HCT116 (cell line): Measurements from ENCODE around the gene CD7. TPM values are rescaled to one million over a fixed set of nuclear protein-coding genes. Genes with fewer than 3 reads are reported as not detected.

Source experiments
- ATAC-seq: fragments of 200-7000 bp; cut with Tn5 transposase; 2 replicates; pipeline ENCODE4 v1.9.1; 2020; ENCODE audit warnings: mild to moderate bottlenecking, moderate library complexity
- BruUV-seq: library from RNA; stranded (reverse); fragments of 400-500 nt; replicated peaks from 2 replicates; lab custom pipeline; 2021; lab: Mats Ljungman, UMichigan
- CTCF ChIA-PET: fragments of 300-600 bp; sonication (Branson Sonifier 250); formaldehyde crosslinking; loops from one replicate; lab custom pipeline; 2021; ENCODE audit warnings: antibody characterized with exemption; lab: Charles Lee
- POLR2A ChIA-PET: fragments of 300-600, 350-600 bp; sonication (Branson Sonifier 250); formaldehyde crosslinking; loops from one replicate; lab custom pipeline; 2021; ENCODE audit warnings: antibody characterized with exemption; lab: Charles Lee
- RAD21 ChIA-PET, 2 experiments: fragments of 300-600 bp; sonication (Branson Sonifier 250); formaldehyde crosslinking; loops; one replicate each; lab custom pipeline; 2023; ENCODE audit warnings: low total read pairs in 2 of 2; ENCODE audit not compliant: uncharacterized antibody in 2 of 2, unreplicated experiment in 2 of 2, low non-redundant PET in 1 of 2; lab: Charles Lee
- DNase-seq: peaks from one replicate; pipeline ENCODE4 v3.0.0-alpha.2; 2010; ENCODE audit warnings: low read depth, low spot score
- H2AFZ ChIP-seq: fragments of 200-600 bp; shearing (Covaris generic), sonication (generic); 2 replicates; pipeline ENCODE4 v1.6.1; 2017; ENCODE audit warnings: low read depth, mixed run types, mixed read lengths, antibody characterized with exemption, low read length; ENCODE audit not compliant: poor library complexity, severe bottlenecking
- H3K27ac ChIP-seq: 2 replicates; pipeline ENCODE4 v1.5.1; 2012; ENCODE audit warnings: low read depth, low read length
- H3K27me3 ChIP-seq: fragments of 200-600 bp; sonication (generic); 2 replicates; pipeline ENCODE4 v1.6.1; 2016; ENCODE audit warnings: mixed run types, low read length, mixed read lengths; ENCODE audit not compliant: insufficient read depth
- H3K36me3 ChIP-seq, 2 experiments: fragments of 200-500 bp in 1 of 2; fragments of 200-600 bp in 1 of 2; sonication (Bioruptor generic) in 1 of 2; sonication (generic) in 1 of 2; 2 replicates each; pipeline versions ENCODE4 v1.5.1 to v1.6.1; 2014 to 2016; ENCODE audit warnings: low read length in 2 of 2, inconsistent platforms in 1 of 2, mixed read lengths in 1 of 2, mixed run types in 1 of 2; ENCODE audit not compliant: insufficient read depth in 2 of 2, control insufficient read depth in 1 of 2
- H3K4me1 ChIP-seq, 2 experiments: fragments of 200-600 bp in 1 of 2; sonication (generic) in 1 of 2; 2 replicates each; pipeline versions ENCODE4 v1.5.1 to v1.6.1; 2012 to 2017; ENCODE audit warnings: low read length in 2 of 2, inconsistent platforms in 1 of 2, mild to moderate bottlenecking in 1 of 2, mixed read lengths in 1 of 2, mixed run types in 1 of 2, moderate library complexity in 1 of 2; ENCODE audit not compliant: insufficient read depth in 2 of 2, control insufficient read depth in 1 of 2
- H3K4me2 ChIP-seq: fragments of 200-600 bp; sonication (generic); 2 replicates; pipeline ENCODE4 v1.6.1; 2017; ENCODE audit warnings: mixed run types, low read length, mixed read lengths
- H3K4me3 ChIP-seq, 2 experiments: fragments of 200-600 bp in 1 of 2; sonication (generic) in 1 of 2; replicated peaks in 1 of 2; 2 replicates each; pipeline ENCODE4 v1.5.1; 2011 to 2016; ENCODE audit warnings: low read length in 2 of 2, control low read depth in 1 of 2, low read depth in 1 of 2, mild to moderate bottlenecking in 1 of 2, mixed read lengths in 1 of 2, mixed run types in 1 of 2
- H3K79me2 ChIP-seq: fragments of 200-600 bp; sonication (generic); 2 replicates; pipeline ENCODE4 v1.6.1; 2017; ENCODE audit warnings: mild to moderate bottlenecking, mixed run types, low read length, moderate library complexity, mixed read lengths; ENCODE audit not compliant: insufficient read depth
- H3K9ac ChIP-seq: fragments of 200-600 bp; sonication (generic); 2 replicates; pipeline ENCODE4 v1.6.1; 2016; ENCODE audit warnings: low read length, mixed read lengths
- H3K9me2 ChIP-seq: fragments of 200-600 bp; sonication (generic), shearing (Covaris generic); 2 replicates; pipeline ENCODE4 v1.6.1; 2017; ENCODE audit warnings: mixed run types, mild to moderate bottlenecking, moderate library complexity; ENCODE audit not compliant: insufficient read depth
- H3K9me3 ChIP-seq, 2 experiments: fragments of 200-500 bp in 1 of 2; fragments of 200-600 bp in 1 of 2; sonication (Bioruptor generic) in 1 of 2; sonication (generic) in 1 of 2; 2 replicates each; pipeline ENCODE4 v1.6.1; 2014 to 2017; ENCODE audit warnings: low read length in 2 of 2, mixed read lengths in 2 of 2, inconsistent platforms in 1 of 2, low read depth in 1 of 2, mild to moderate bottlenecking in 1 of 2, mixed run types in 1 of 2, moderate library complexity in 1 of 2; ENCODE audit not compliant: control insufficient read depth in 1 of 2, insufficient read depth in 1 of 2
- H4K20me1 ChIP-seq: fragments of 200-600 bp; sonication (generic), shearing (Covaris generic); 2 replicates; pipeline ENCODE4 v1.6.1; 2017; ENCODE audit warnings: mixed run types, mild to moderate bottlenecking, moderate library complexity; ENCODE audit not compliant: insufficient read depth
- CEBPB ChIP-seq: IDR thresholded peaks from 2 replicates; pipeline ENCODE4 v1.6.1; 2012; ENCODE audit warnings: low read depth
- EGR1 ChIP-seq: IDR thresholded peaks from 2 replicates; pipeline ENCODE4 v1.6.1; 2012; ENCODE audit warnings: low read depth
- ELF1 ChIP-seq: IDR thresholded peaks from 2 replicates; pipeline ENCODE4 v1.6.1; 2012; ENCODE audit warnings: low read depth, borderline replicate concordance
- EZH2 ChIP-seq: fragments of 200-600 bp; sonication (generic); IDR thresholded peaks from 2 replicates; pipeline ENCODE4 v1.6.1; 2017; ENCODE audit warnings: antibody characterized with exemption, mixed run types
- EZH2phosphoT487 ChIP-seq: fragments of 200-600 bp; IDR thresholded peaks from 2 replicates; pipeline ENCODE4 v1.6.1; 2018; ENCODE audit warnings: antibody characterized with exemption, borderline replicate concordance
- FOSL1 ChIP-seq: IDR thresholded peaks from 2 replicates; pipeline ENCODE4 v1.6.1; 2012; ENCODE audit warnings: low read depth
- JUND ChIP-seq: IDR thresholded peaks from 2 replicates; pipeline ENCODE4 v1.6.1; 2012
- POLR2A ChIP-seq: IDR thresholded peaks from 2 replicates; pipeline ENCODE4 v1.7.0; 2011; ENCODE audit warnings: borderline replicate concordance; ENCODE audit not compliant: insufficient read depth, insufficient read length; ENCODE audit errors: extremely low read depth
- POLR2AphosphoS5 ChIP-seq: IDR thresholded peaks from 2 replicates; pipeline ENCODE4 v1.6.1; 2011; ENCODE audit warnings: mild to moderate bottlenecking, low read depth, low read length, moderate library complexity
- SIN3A ChIP-seq: IDR thresholded peaks from 2 replicates; pipeline ENCODE4 v1.6.1; 2012; ENCODE audit warnings: low read depth
- SP1 ChIP-seq: IDR thresholded peaks from 2 replicates; pipeline ENCODE4 v1.6.1; 2012; ENCODE audit warnings: low read depth
- SRF ChIP-seq: IDR thresholded peaks from 2 replicates; pipeline ENCODE4 v1.6.1; 2012; ENCODE audit warnings: low read depth
- TCF7L2 ChIP-seq: IDR thresholded peaks from 2 replicates; pipeline ENCODE4 v1.7.0; 2011; ENCODE audit warnings: borderline replicate concordance, inconsistent platforms; ENCODE audit not compliant: insufficient read depth, insufficient read length; ENCODE audit errors: extremely low read depth
- ZFX ChIP-seq: fragments of 450-650 bp; IDR thresholded peaks from 2 replicates; pipeline ENCODE4 v1.6.1; 2017
- ZNF274 ChIP-seq: fragments of 200-500 bp; sonication (Bioruptor generic); IDR thresholded peaks from 2 replicates; pipeline ENCODE4 v1.6.1; 2014; ENCODE audit warnings: mild to moderate bottlenecking, low read depth, low read length, inconsistent platforms
- intact Hi-C: fragments of 100-400 bp; cut with micrococcal nuclease; formaldehyde crosslinking; loops from 2 replicates; pipeline ENCODE4 v1.10.0; 2022
- total RNA-seq: library from RNA; stranded (reverse); gene quantifications from one replicate; pipeline ENCODE4 v1.2.1, GENCODE V29; 2021; ENCODE audit not compliant: unreplicated experiment
- TF ChIP-seq, protein P1 (sequence below): IDR thresholded peaks from 2 replicates; pipeline ENCODE4 v1.6.1; 2011; ENCODE audit warnings: mild to moderate bottlenecking, low read length, moderate library complexity; ENCODE audit not compliant: insufficient replicate concordance; ENCODE audit errors: extremely low read depth
- TF ChIP-seq, protein P2 (sequence below): IDR thresholded peaks from 2 replicates; pipeline ENCODE4 v1.6.1; 2012
- TF ChIP-seq, protein P3 (sequence below), 3 experiments: fragments of 200-600 bp in 1 of 3; sonication (generic) in 1 of 3; IDR thresholded peaks in 2 of 3; conservative IDR thresholded peaks in 1 of 3; 2 replicates each; pipeline ENCODE4 v1.5.1; 2012 to 2017; ENCODE audit warnings: low read depth in 2 of 3, low read length in 2 of 3, antibody characterized with exemption in 1 of 3, borderline replicate concordance in 1 of 3, control low read depth in 1 of 3, mild to moderate bottlenecking in 1 of 3, mixed read lengths in 1 of 3, mixed run types in 1 of 3, moderate library complexity in 1 of 3; ENCODE audit not compliant: insufficient read depth in 1 of 3
- TF ChIP-seq, protein P4 (sequence below): IDR thresholded peaks from 2 replicates; pipeline ENCODE4 v1.6.1; 2012

The CD7 gene
- total RNA-seq, 1 experiment from 2014 or later: 0.61 TPM

DNA sequence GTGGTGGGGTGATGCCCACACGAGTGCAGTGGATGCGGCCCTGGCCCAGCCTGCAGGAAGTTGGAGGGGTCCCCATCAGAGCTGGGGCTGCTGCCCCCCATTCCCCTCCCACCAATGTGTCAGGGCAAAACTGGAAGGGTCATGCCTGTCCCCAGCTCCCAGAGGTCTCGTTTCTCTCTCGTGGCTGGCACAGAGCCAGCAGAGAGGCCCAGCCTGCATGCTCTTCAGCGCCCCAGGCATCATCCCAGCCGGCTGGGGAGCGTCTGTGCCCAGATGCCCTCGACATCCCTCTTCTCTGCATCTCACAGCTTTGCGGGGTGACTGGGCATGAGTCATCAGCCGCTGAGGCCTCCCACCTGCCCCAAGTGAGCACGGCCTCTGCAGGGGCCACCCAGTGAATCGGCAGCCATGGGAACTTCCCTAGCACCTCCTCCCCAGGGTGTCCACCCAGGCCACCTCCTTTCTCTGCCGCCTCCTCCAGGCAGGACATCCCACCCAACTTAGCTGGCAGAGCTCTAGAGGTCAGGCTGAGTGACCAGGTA lies 34.1 kb downstream of the CD7 start:
- DNase-seq (no peak), ATAC-seq (peak; percentile 10; the same call in 1 of the 2 replicates)
- BruUV-seq: no TSS peak
- H3K4me2 ChIP-seq: peak overlapping the region; percentile 69
- no peak overlapping the region for H2AFZ ChIP-seq
- H3K27me3 ChIP-seq: no peaks in the 10 kb centered on the region
- H3K9me3 ChIP-seq: no peaks in the 10 kb centered on the region
- peak overlapping the region; percentile 59; the same call in 1 of the 2 replicates for H3K27ac ChIP-seq
- ChIA-PET CTCF (interaction anchor here (1.3 kb wide), 1 partner anchor 15 kb away, joined by 3 read pairs; no protein-coding TSS in a partner anchor), POLR2A (interaction anchor here (0.8 to 4.8 kb wide), 7 partner anchors 9 to 77 kb away, joined by 3 to 35 read pairs (median 4); partner anchors contain the start of gene CSNK1D), RAD21 (interaction anchor here in 1 of 2 experiments (0.6 kb wide), 1 partner anchor 10 kb away, joined by 7 read pairs; the partner anchor contains the start of gene CSNK1D)
- peak overlapping the region; percentile 45 for H3K9ac ChIP-seq
- TF ChIP-seq, protein P1, sequence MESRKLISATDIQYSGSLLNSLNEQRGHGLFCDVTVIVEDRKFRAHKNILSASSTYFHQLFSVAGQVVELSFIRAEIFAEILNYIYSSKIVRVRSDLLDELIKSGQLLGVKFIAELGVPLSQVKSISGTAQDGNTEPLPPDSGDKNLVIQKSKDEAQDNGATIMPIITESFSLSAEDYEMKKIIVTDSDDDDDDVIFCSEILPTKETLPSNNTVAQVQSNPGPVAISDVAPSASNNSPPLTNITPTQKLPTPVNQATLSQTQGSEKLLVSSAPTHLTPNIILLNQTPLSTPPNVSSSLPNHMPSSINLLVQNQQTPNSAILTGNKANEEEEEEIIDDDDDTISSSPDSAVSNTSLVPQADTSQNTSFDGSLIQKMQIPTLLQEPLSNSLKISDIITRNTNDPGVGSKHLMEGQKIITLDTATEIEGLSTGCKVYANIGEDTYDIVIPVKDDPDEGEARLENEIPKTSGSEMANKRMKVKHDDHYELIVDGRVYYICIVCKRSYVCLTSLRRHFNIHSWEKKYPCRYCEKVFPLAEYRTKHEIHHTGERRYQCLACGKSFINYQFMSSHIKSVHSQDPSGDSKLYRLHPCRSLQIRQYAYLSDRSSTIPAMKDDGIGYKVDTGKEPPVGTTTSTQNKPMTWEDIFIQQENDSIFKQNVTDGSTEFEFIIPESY: no peak
- TF ChIP-seq ZNF274 (no peak), CEBPB (no peak), ELF1 (no peak), POLR2AphosphoS5 (no peak), FOSL1 (no peak), EGR1 (no peak), JUND (no peak), SIN3A (no peak), TCF7L2 (no peak), ZFX (no peak), SP1 (no peak), SRF (no peak), POLR2A (no peak), EZH2 (no peak), EZH2phosphoT487 (no peak)
- TF ChIP-seq, protein P2, sequence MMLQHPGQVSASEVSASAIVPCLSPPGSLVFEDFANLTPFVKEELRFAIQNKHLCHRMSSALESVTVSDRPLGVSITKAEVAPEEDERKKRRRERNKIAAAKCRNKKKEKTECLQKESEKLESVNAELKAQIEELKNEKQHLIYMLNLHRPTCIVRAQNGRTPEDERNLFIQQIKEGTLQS: no peak
- TF ChIP-seq, protein P3, sequence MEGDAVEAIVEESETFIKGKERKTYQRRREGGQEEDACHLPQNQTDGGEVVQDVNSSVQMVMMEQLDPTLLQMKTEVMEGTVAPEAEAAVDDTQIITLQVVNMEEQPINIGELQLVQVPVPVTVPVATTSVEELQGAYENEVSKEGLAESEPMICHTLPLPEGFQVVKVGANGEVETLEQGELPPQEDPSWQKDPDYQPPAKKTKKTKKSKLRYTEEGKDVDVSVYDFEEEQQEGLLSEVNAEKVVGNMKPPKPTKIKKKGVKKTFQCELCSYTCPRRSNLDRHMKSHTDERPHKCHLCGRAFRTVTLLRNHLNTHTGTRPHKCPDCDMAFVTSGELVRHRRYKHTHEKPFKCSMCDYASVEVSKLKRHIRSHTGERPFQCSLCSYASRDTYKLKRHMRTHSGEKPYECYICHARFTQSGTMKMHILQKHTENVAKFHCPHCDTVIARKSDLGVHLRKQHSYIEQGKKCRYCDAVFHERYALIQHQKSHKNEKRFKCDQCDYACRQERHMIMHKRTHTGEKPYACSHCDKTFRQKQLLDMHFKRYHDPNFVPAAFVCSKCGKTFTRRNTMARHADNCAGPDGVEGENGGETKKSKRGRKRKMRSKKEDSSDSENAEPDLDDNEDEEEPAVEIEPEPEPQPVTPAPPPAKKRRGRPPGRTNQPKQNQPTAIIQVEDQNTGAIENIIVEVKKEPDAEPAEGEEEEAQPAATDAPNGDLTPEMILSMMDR (IDR thresholded peaks at IDR 0.05 in 2 of 3, conservative IDR thresholded peaks at IDR 0.05 in 1 of 3; ENCODE audit: borderline replicate concordance in 1 of 3, insufficient read depth in 1 of 3, low read depth in 2 of 3, low read length in 2 of 3): no peak
- TF ChIP-seq, protein P4, sequence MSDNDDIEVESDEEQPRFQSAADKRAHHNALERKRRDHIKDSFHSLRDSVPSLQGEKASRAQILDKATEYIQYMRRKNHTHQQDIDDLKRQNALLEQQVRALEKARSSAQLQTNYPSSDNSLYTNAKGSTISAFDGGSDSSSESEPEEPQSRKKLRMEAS: no peak
- H3K4me1 ChIP-seq: peaks cover 47 to 53% of the 10 kb centered on the region in 2 experiments
- H3K9me2 ChIP-seq: no peaks in the 10 kb centered on the region
- no peaks in the 10 kb centered on the region for H3K36me3 ChIP-seq
- no peaks in the 10 kb centered on the region for H3K79me2 ChIP-seq
- intact Hi-C loops: no loop called here
- no peaks in the 10 kb centered on the region for H4K20me1 ChIP-seq
- no peak overlapping the region; a peak in 1 of 4 replicates for H3K4me3 ChIP-seq
